GM19372 (cell line): ENCODE data around the gene TRABD2A.

Source experiments
- ATAC-seq: cut with Tn5 transposase; IDR thresholded peaks from one replicate; pipeline ENCODE4 v1.9.1; 2021; ENCODE audit warnings: mild to moderate bottlenecking, low read depth, moderate library complexity; ENCODE audit not compliant: unreplicated experiment

Gene TRABD2A

DNA sequence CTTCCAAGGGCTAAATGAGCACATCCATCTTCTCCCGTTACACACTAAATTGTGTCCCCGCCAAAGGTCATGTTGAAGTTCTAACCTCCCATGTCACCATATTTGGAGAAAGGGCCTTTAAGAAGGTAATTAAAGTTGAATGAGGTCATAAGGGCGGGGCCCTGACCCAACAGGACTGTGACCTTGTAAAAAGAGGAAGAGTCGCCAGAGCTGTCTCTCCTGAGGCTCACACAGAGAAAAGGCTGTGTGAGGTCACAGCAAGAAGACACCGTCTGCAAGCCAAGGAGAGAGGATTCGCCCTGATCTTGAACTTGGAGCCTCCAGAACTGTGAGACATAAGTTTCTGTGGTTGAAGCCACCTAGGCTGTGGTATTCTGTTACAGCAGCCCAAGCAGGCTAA is 24.1 kb downstream of the TRABD2A start:
- ATAC-seq: peak; percentile 83

DNA sequence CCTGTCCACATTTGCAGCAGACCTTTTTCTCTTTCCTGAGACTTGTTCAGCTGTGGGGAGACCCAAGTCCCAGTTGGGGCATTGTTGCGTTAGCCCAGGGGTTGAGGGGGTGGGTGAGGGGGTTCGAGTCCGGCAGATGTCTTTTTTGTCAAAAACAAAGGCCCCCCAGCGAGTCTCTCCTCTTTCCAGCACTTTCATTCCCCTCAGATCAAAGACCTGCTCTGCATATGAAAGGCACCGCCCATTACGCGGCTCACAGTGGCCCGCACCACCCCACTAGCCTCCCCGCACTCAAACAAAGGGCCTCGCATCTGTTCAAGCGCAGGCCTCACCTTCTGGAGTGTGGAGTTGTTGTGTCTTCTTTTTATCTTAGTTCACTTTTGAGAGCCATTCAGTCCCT is 25.2 kb downstream of the TRABD2A start:
- no peak for ATAC-seq

DNA sequence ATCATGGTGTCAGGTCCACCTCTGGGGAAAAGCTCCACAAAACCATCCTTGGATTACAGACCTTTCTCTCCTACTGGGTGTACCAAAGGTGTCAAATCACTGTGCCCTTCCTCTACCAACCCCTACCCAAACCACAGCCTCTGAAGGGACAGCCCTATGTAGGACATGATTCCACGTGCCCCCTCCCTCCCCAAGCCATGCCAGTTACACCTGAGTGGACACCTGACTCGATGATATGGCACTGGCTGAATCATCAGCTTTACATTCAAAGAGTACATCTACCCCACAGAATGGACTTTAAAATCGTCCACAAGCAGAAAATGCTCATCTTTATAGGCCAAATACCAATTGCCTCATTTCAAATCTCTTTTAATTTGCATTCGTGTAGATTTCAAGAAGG is 26.0 kb downstream of the TRABD2A start:
- ATAC-seq: no peak

DNA sequence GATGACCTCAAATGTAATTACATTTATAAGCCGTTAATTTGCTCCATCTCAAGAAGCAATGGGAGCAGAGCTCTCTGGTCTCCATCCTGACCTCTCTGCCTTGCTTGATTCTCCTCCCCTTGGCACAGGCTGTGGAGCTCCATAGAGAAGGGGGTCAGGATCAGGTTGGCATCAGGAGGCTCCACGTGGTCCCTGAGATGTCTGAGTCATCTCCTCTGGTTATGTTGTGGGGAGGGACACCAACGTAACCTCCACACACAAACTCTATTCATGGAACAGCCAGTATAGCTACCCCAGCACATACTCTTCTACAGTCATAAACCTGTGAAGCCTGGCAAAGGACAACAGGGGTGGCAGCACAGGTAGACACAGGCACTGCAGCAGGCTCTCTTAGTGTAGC is 29.0 kb downstream of the TRABD2A start:
- ATAC-seq: no peak

DNA sequence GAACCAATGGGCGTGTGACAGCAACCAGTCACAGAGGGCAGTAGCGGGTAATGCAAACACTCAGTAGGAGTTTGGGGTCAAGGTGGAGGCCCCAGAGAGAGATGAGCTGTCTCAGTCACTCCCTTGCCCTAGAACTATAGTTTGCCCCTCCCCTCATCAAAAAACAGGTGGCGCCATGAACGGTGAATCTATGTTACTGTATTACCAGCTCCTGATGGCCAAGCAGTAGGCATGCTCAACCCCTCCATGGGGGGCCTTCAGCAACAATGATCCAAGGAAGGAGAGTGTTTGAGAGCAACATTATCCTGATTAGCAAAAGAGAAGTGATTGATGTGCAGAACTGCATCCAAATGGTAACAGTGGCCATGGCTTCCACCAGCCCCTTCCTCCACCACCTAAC is 30.4 kb downstream of the TRABD2A start:
- no peak for ATAC-seq

DNA sequence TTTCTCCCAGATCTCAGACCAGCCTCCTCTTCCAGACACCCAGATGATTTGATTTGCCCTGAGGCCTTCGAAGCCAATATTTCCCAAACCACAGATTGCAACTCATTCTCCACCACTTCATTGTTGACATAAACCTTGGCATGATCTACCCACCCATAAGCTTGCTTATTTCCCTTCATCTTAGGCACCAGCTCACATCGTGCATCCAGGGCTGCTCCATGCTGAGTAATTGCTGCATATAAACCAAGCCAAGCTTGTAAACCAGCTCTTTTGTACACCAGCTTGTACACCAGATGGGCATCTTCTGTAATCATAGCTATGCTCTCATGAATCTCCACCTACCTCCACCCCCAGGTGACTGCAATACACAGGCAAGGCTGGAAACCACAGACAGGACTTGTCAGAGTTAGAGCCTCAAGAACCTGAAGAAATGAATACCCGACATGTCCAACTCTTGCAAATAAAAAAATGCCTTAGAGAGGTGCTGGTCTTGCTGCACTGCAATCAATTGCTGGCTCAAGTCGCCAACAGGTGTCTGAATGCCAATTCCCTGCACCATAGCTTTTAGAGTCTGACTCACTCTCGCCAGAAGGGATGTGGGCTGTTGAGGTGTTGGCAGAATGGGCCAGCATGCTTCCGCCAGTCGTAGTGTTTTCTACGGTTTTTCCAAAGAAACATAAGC is 31.5 kb downstream of the TRABD2A start:
- no peak for ATAC-seq

DNA sequence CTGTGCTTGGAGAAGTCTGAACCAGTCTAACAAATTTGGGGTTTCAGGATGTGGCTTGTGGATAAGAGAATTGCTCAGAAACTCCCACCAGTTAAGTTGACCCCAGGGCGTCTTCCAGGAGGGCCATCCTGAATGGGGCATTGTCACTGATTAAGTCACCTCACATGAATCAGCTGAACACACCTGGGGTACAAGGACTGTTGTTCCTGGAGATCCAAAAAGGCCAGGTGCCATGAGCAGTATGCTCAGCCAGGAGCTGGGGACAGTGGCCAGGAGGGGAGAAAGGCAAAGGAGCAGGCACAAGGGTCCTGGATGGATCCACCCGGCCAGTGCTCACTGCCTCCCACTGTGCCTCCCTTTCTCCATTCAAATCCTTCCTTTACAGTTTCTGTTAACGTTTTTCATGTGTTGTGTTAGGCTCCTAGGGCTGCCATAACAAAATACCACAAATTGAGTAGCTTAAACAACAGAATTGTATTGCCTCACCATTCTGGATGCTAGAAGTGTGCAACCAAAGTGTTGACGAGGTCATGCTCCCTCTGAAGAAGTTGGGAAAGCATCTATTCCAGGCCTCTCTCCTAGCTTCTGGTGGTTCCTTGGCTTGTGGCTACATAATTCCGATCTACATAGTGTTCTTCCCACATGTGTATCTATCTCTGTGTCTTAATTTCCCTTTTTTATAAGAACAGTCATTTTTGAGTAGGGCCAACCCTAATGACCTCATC is 33.4 kb downstream of the TRABD2A start:
- ATAC-seq: no peak

DNA sequence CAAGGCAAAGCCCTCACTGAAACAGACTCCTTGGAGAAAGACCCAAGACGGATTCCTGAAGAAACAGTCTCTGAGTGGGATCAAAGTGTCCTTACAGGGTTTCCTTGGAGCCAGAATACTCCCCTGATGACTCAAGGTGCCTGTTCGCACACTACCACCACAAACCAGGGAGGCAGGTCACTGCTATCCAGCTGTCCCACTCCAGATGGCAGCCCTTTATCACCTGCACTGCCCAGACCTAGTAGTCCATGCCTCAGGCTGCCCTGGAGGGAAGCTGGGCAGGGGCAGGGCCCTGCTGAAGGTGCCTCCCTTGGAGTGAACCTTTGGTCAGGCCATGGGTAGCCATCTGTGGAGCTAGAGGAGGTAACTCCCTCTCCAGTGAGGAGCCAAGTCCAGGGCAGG is 34.1 kb downstream of the TRABD2A start:
- ATAC-seq: no peak

DNA sequence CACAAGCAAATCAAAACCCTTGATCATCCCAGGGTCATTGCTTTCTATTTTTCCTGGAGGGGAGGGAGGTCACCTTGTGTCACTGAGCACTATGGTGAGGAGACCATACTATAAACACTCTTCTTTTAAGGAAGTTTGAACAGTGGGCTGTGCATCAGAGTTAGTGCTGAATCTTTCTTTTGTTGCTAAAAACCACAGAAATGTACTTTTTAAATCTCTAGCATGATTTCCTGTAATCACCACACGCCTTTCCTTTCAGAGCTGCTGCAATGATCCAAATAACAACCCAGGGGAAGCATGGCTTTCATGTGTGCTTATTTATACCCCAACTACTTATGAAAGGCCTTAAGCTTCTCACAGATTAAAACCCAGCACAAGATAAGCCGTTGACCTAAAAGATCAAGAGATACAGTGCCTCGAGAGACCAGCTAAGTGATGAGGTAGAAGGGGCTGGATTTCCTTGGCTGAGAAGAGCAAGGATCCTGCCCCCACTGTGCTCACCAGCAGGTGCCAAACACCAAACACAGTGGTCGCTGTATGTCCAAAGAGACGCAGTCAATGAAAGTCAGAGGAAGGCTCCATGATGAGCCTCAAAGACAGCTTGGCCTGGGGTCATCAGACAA is 34.7 kb downstream of the TRABD2A start:
- no peak for ATAC-seq

DNA sequence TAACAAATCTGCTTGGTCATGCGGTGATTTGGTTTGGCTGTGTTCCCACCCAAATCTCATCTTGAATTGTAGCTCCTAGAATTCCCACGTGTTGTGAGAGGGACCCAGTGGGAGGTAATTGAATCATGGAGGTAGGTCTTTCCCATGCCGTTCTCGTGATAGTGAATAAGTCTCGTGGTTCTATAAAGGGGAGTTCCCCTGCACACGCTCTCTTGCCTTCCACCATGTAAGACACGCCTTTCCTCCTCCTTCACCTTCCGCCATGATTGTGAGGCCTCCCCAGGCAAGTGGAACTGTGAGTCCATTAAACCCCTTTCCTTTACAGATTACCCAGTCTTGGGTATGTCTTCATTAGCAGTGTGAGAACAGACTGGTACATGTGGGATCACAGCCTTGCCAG is 36.7 kb downstream of the TRABD2A start:
- no peak for ATAC-seq

DNA sequence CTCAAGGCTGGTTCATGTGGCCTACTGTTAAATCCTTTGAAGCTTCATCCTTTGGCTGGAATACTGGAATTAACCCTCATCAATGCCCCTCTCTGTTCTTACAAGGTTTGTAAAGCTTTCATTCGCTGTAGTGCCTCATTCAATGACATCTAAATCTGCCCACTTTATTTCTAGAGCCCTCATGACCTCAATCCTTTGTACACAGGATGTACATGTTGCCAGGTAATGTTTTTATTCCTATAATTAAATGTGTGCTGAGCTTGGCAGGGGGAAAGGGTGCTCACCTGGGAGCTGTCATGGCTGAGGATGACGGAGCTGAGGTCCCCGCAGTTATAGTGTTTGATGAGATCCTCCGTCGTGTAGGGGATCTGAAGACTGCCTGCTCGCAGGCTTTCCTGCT is 39.3 kb downstream of the TRABD2A start:
- no peak for ATAC-seq

DNA sequence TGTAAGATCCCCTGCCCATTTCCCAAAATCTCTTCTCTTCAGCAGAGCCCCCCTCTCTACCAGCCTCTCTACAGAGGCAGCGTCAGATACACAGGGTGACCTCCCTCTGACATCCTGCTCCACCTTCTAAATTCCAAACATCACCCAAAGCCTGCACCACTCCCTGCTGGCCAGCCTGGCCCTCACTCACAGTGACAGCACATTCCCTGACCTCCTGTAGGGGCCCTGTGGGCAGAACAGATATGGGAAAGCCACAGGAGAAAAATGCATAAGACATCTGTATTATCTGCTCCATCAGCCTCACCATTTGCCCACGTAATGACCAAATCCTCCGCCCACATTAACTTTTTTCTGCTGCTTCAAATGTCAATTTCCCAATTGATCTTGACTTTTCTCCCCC is 40.6 kb downstream of the TRABD2A start:
- ATAC-seq: no peak

DNA sequence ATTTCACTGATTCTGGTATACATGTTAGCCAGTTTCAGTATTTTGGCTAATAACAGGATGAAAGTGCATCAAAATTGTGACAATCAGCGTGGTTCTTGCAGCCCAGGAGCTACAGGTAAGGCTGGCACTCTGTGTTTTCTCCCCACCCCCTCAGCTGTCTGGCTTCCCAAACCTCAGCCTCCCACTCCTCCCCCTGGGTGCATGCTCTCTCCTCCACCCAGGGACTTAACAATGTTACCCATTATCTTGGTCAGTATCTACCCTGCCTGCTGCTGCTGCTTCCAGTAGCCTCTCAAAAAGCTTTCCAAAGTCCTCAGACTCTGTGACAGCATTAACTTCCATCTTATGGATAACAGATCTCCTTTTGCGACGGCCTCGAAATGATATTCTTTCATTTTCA is 41.0 kb downstream of the TRABD2A start:
- ATAC-seq: no peak

DNA sequence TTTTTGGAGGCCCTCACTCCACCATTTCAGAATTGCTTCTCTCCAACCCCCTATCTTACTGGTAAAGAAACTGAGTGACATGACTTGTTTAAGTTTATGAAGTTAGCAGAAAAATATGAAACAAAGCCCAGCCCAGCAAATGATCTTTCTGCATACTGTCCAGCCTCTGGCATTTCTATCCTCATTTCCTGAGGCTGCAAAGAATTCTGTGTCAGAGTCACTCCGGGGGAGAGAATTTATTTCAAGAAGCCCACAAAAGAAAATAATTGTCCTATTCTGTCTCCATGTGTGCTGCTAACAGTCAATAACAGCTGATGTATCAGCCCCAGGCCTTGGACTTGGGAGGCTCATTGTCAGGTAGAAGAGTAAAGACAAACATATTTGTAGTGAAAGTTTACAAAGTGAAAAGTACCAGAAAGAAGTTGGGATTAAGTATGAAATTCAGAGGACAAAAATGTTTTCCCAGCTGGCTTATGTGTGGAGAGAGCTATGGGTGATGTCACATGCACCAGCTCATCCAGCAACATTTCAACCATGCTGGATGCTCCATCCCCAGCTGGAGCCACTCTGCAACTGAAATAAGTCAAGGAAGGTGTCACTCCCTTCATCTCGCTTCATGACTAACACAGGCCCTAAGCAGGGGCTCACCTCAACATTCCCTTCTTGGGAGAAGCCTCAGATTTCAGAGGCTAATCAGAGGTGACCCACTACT is 42.3 kb downstream of the TRABD2A start:
- no peak for ATAC-seq

DNA sequence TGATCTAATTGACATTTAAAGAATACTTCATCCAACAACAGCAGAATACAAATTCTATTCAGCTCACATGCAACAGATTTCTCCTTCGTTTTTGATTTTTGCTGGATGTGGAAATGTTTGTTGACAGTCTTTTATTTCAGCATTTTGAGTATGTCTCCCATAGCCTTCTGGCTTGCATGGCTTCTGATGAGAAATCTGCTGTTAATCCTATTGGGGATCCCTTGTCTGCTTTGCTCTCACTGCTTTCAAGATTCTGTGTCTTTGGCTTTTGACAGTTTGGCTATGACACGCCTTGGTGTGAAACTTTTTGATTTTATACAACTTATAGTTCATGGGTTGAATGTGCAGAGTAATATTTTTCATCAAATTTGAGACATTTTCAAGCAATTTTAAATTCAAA is 44.7 kb downstream of the TRABD2A start:
- no peak for ATAC-seq

DNA sequence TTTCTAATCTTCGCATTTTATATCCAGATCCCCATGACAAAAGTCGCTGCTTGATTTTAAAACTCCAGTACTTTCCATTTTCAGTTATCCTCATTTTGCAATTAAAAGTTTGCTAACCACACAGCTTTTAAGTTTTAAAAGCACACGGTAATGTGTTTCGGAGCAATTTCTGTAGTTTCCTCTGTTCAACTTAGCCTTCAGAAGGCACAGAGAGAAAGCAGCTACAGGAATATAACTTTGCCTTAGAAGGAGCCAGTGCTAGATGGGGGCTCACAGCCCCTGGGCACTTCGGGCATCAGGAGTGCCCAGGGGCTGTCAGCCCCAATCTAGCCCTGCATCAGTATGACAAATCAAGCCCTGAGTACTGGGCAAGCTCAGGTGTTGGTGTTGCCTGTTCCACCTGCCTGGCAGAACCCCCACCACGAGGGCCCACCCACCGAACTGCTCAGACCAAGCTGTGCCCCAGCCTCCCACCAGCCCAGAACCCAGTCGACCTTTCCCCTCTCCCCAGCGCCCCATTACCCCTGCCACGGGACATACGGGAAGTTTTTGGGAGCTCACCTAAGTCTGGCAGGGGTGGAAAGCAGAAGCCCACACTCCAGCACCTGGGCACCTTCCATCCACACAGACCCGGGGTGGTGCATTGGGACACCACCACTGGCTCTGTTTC is 47.3 kb downstream of the TRABD2A start:
- no peak for ATAC-seq

DNA sequence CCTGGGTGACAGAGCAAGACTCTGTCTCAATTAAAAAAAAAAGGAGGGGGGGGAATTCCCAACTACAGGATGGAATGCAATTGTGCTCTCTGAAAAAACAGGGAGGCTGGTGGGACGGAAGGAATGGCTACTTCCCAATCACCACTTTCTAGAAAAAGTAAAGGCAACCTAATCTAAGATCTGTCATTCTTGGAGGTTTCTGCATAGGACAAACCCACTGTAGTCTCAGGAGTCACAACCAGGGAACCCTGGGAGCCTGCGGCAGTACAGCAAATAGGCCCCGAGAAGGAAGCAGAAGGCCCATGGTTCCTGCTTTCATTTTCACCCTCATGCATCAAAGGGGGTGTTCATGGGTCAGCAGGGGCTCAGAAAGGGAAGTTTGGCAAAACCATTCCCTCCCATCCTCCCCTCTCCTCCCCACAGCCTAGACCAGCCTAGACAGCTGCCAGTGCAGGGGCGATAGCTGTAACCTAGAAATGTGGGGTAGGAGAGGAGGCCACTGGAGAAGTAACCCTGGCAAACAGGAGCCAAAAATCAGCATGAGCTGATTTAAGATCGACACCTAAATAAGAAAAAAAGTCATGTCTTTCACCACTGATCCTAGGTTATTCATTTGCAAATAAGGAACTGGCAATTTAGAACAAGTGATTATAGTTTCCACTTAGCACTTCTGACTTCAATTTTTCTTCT is 48.0 kb downstream of the TRABD2A start:
- peak; percentile 58 for ATAC-seq

DNA sequence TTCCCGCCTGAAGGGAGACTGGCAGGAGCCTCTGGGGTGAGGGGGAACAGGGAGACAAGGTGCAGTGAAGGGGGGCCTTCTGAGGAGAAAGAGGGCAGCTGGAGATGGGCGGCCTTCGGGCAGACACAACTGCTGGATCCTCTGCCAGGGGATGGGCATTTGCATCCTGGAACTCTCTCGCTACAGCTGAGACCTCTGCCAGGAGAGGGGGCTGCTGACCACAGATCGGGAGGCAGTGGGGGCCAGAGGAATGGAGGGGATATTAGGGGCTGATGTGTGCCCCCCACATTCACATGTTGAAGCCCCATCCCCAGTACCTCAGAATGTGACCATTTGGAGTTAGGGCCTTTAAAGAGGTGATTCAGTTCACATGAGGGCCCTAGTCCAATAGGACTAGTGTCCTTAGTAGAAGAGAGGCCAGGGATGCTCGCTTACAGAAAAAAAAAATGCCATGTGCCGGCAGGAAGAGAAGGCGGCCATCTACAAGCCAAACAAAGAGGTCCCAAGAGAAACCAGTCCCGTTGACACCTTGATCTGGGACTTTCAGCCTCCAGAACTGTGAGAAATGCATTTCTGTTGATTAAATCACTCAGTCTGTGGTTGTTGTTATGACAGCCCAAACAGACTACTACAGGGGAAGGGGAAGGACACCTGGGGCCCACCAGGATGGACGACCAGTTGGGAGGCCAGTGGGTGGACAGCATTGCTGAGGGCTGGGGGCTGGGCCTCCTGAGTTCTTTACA is 50.0 kb downstream of the TRABD2A start:
- no peak for ATAC-seq

DNA sequence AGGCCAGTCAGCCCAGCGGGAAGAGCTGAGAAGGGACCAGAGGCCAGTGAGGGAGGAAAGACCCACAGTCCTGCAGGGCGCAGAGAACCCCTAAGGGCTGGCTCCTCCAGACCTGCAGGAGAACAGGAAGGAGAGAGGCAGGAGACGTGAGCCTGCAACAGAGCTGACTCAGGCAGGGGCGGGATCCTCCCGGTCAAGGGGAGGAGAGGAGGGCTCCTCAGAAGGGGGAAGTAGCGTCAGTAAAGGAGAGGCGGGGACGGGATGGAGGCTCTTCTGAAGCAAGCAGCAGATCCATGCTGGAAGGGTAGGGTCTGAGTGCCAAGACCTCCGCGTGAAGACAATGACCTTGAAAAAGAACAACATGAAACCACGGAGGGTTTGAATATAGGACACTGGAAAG is 50.8 kb downstream of the TRABD2A start:
- no peak for ATAC-seq

DNA sequence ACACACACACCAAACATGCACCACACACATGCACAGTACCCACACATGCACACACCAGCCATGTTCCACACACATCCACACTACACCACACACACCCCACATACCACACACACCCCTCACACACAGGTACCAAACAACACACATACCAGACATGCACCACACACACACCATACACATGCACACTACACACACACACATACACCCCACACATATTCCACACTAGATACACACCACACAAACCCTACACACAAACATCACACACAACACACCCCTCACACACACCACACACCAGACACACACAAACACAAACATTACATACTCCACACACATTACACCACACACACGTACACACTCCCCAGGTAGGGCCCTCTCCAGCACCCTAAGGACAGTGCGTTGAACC is 51.2 kb downstream of the TRABD2A start:
- no peak for ATAC-seq
